DOHH2 (cell line): ENCODE data around the gene MLST8.

Source experiments
- H3F3A ChIP-seq: fragments of 200-600 bp; sonication (generic), shearing (Covaris generic); 2 replicates; pipeline ENCODE4 v1.6.0; 2016; ENCODE audit warnings: antibody characterized with exemption, mild to moderate bottlenecking; ENCODE audit not compliant: control insufficient read depth, insufficient read depth
- H3K27ac ChIP-seq: fragments of 200-600 bp; sonication (generic); 2 replicates; pipeline ENCODE4 v1.5.1; 2014; ENCODE audit warnings: low read depth, mild to moderate bottlenecking, low read length, moderate library complexity
- H3K27me3 ChIP-seq: fragments of 200-600 bp; sonication (generic); 2 replicates; pipeline ENCODE4 v1.6.1; 2014; ENCODE audit warnings: mild to moderate bottlenecking, low read length, mixed read lengths; ENCODE audit not compliant: control insufficient read depth
- H3K36me3 ChIP-seq: fragments of 200-600 bp; sonication (generic); 2 replicates; pipeline ENCODE4 v1.6.1; 2014; ENCODE audit warnings: mild to moderate bottlenecking, low read length, moderate library complexity, mixed read lengths; ENCODE audit not compliant: control insufficient read depth
- H3K4me1 ChIP-seq: fragments of 200-600 bp; sonication (generic); 2 replicates; pipeline ENCODE4 v1.6.1; 2014; ENCODE audit warnings: mild to moderate bottlenecking, low read length, mixed read lengths; ENCODE audit not compliant: control insufficient read depth
- H3K4me2 ChIP-seq: fragments of 200-600 bp; sonication (generic); 2 replicates; pipeline ENCODE4 v1.6.0; 2014; ENCODE audit warnings: mild to moderate bottlenecking, low read length, moderate library complexity
- H3K4me3 ChIP-seq: fragments of 200-600 bp; sonication (generic); 2 replicates; pipeline ENCODE4 v1.5.1; 2014; ENCODE audit warnings: mild to moderate bottlenecking, low read length, mixed read lengths
- H3K79me2 ChIP-seq: fragments of 200-600 bp; sonication (generic); 2 replicates; pipeline ENCODE4 v1.6.1; 2014; ENCODE audit warnings: mild to moderate bottlenecking, low read length, mixed read lengths; ENCODE audit not compliant: control insufficient read depth
- H3K9me2 ChIP-seq: fragments of 200-600 bp; sonication (generic); replicated peaks from 2 replicates; pipeline ENCODE4 v1.6.1; 2014; ENCODE audit warnings: mild to moderate bottlenecking, low read length, mixed read lengths; ENCODE audit not compliant: control insufficient read depth
- H3K9me3 ChIP-seq: fragments of 200-600 bp; sonication (generic); 2 replicates; pipeline ENCODE4 v1.6.1; 2014; ENCODE audit warnings: antibody characterized with exemption, low read length, mixed read lengths; ENCODE audit not compliant: control insufficient read depth, insufficient read depth
- H4K20me1 ChIP-seq: fragments of 200-600 bp; sonication (generic); 2 replicates; pipeline ENCODE4 v1.6.0; 2014; ENCODE audit warnings: low read depth, mild to moderate bottlenecking, antibody characterized with exemption, low read length, moderate library complexity; ENCODE audit not compliant: control insufficient read depth, insufficient read depth
- EZH2phosphoT487 ChIP-seq: fragments of 200-600 bp; sonication (generic); IDR thresholded peaks from 2 replicates; pipeline ENCODE4 v1.6.1; 2017; ENCODE audit warnings: borderline replicate concordance, mild to moderate bottlenecking, antibody characterized with exemption, low read length, moderate library complexity, mixed read lengths
- TF ChIP-seq, protein P1 (sequence below): fragments of 200-600 bp; sonication (generic); IDR thresholded peaks from one replicate; pipeline ENCODE4 v1.5.1; 2014; ENCODE audit warnings: antibody characterized with exemption, mild to moderate bottlenecking, low read depth, low read length; ENCODE audit not compliant: poor library complexity, severe bottlenecking

The MLST8 gene

DNA sequence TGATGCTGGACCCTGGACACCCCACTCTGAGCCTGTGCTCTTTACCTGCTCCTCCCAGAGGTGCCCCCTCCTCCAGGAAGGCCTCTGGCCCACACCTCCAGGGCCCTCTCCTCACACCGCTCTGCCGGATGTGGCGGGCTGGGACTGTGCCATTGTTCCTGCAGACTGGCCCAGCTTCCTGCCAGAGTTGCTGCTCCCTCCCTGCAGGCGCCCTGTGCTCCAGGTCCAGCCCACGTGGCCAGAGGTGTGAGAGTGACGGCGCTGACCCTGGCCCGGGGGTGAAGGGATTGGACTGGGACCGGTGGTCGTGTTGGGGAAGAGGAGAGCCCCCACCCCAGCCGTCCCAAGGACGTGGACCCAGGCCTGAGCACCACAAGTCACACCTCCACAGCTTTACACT, 23.8 kb downstream of the MLST8 start:
- Histone ChIP-seq H3K27me3 (no peaks in the 10 kb centered on the region), H3K9me3 (no peaks in the 10 kb centered on the region), H3K4me2 (no peak overlapping the region), H3K9me2 (no peaks in the 10 kb centered on the region), H4K20me1 (no peaks in the 10 kb centered on the region), H3K36me3 (peaks cover 55% of the 10 kb centered on the region), H3K4me1 (peaks cover 11% of the 10 kb centered on the region), H3K27ac (no peak overlapping the region), H3K79me2 (peaks cover 46% of the 10 kb centered on the region), H3K4me3 (no peak overlapping the region), H3F3A (no peaks in the 10 kb centered on the region)
- TF ChIP-seq, protein P1, sequence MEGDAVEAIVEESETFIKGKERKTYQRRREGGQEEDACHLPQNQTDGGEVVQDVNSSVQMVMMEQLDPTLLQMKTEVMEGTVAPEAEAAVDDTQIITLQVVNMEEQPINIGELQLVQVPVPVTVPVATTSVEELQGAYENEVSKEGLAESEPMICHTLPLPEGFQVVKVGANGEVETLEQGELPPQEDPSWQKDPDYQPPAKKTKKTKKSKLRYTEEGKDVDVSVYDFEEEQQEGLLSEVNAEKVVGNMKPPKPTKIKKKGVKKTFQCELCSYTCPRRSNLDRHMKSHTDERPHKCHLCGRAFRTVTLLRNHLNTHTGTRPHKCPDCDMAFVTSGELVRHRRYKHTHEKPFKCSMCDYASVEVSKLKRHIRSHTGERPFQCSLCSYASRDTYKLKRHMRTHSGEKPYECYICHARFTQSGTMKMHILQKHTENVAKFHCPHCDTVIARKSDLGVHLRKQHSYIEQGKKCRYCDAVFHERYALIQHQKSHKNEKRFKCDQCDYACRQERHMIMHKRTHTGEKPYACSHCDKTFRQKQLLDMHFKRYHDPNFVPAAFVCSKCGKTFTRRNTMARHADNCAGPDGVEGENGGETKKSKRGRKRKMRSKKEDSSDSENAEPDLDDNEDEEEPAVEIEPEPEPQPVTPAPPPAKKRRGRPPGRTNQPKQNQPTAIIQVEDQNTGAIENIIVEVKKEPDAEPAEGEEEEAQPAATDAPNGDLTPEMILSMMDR = no peak
- TF ChIP-seq EZH2phosphoT487 = no peak

DNA sequence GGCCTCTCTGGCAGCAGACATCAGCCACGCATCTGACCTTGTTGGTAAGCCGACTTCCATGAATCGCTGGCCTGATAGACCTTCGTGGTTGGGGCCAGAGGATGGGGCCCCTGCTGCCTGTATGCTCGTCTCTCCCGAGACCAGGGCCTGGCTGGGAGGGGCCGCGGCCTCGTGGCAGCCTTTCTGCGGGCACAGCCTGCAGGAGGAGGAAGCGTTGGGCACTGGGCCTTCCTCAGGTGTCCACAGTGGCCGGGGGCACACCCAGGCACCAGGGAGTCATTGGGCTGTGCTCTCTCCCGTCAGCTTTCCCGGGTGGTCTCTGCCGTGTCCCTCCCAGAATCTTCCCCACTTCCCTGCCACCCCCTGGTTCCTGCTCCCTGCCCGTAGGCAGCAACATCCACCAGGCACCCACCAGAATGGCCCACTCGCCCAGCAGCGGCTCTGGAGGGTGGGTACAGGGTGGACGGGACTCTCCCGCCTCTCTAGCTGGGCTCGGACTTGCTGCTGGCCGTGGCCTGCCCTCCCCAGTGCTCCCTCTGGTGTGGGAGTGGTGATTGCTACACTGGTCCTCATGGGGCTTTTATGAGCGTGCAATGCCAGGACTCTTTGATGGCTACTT, 24.5 kb downstream of the MLST8 start:
- no peak for TF ChIP-seq EZH2phosphoT487
- TF ChIP-seq, protein P1 = no peak
- H3K4me2 ChIP-seq = no peak overlapping the region
- no peaks in the 10 kb centered on the region for H3K9me2 ChIP-seq
- H3K9me3 ChIP-seq = no peaks in the 10 kb centered on the region
- peaks cover 39% of the 10 kb centered on the region for H3K79me2 ChIP-seq
- H3F3A ChIP-seq = no peaks in the 10 kb centered on the region
- H3K4me1 ChIP-seq = peaks cover 6% of the 10 kb centered on the region
- no peak overlapping the region for H3K4me3 ChIP-seq
- H3K27me3 ChIP-seq = no peaks in the 10 kb centered on the region
- no peak overlapping the region for H3K27ac ChIP-seq
- H3K36me3 ChIP-seq = peaks cover 58% of the 10 kb centered on the region
- no peaks in the 10 kb centered on the region for H4K20me1 ChIP-seq

DNA sequence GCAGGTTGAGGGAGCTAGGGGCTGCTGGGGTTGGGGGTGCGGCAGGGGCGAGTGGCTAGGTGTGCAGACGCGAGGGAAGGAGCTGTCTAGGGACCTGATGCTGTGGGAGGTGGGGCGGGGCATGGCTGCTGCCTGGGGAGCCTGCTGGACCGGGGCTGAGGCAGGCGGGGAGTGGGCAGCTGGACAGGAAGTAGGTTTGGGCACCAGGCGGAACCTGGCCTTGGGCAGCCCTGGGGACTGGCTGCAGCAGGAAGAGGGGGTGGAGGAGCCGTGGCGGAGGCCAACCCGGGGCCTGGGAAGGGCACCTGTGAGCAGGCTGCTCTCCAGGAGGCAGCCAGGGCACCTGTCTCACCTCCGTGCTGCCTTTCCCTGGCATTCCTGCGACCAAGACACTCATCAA, 25.1 kb downstream of the MLST8 start:
- no peak overlapping the region for H3K4me3 ChIP-seq
- H3K9me2 ChIP-seq = no peaks in the 10 kb centered on the region
- TF ChIP-seq EZH2phosphoT487 = no peak
- TF ChIP-seq, protein P1 = no peak
- no peaks in the 10 kb centered on the region for H3K4me1 ChIP-seq
- no peaks in the 10 kb centered on the region for H4K20me1 ChIP-seq
- H3F3A ChIP-seq = no peaks in the 10 kb centered on the region
- peaks cover 64% of the 10 kb centered on the region for H3K36me3 ChIP-seq
- H3K79me2 ChIP-seq = peaks cover 33% of the 10 kb centered on the region
- no peak overlapping the region for H3K27ac ChIP-seq
- H3K27me3 ChIP-seq = no peaks in the 10 kb centered on the region
- no peak overlapping the region for H3K4me2 ChIP-seq
- H3K9me3 ChIP-seq = no peaks in the 10 kb centered on the region
